Mammary epithelial cell (primary cell): ENCODE results near the gene OR51V1.

ENCODE experiments used
- CTCF ChIP-seq, 2 donors: IDR thresholded peaks in 1 of 2; conservative IDR thresholded peaks in 1 of 2; 2 replicates each; pipeline ENCODE4 v1.5.1; 2011 to 2012; ENCODE audit warnings: inconsistent platforms in 2 of 2, low read length in 2 of 2, mild to moderate bottlenecking in 2 of 2, control low read depth in 1 of 2, low read depth in 1 of 2; ENCODE audit not compliant: insufficient read depth in 1 of 2; ENCODE audit errors: extremely low read depth in 1 of 2
- EZH2 ChIP-seq: IDR thresholded peaks from 2 replicates; pipeline ENCODE4 v1.6.1; 2012; ENCODE audit warnings: low read length, inconsistent platforms, borderline replicate concordance

- TF ChIP-seq CTCF (conservative IDR thresholded peaks at IDR 0.05 in 1 of 2, IDR thresholded peaks at IDR 0.05 in 1 of 2; ENCODE audit: extremely low read depth in 1 of 2, insufficient read depth in 1 of 2, low read depth in 1 of 2, low read length in 2 of 2) (no peak), EZH2 (no peak)
Observed at GRCh38 chr11:5151713-5152153, 48.7 kb downstream of the OR51V1 start.
